Trophoblast cell (in vitro differentiated cells and primary cell): Measurements from ENCODE around the gene PALS1.

ENCODE experiments used
- DNase-seq, 2 donors: peaks; one replicate each; pipeline ENCODE4 v3.0.0-alpha.2; 2016
- H2AFZ ChIP-seq: 2 replicates; pipeline ENCODE4 v1.6.1; 2013; ENCODE audit warnings: low read length, moderate library complexity, mild to moderate bottlenecking; ENCODE audit not compliant: insufficient read depth, poor library complexity
- H2AK5ac ChIP-seq: 2 replicates; pipeline ENCODE4 v1.6.1; 2013; ENCODE audit warnings: mild to moderate bottlenecking, low read length
- H2BK120ac ChIP-seq: 2 replicates; pipeline ENCODE4 v1.6.1; 2013; ENCODE audit warnings: low read length, mild to moderate bottlenecking, moderate library complexity; ENCODE audit not compliant: insufficient read depth, poor library complexity
- H2BK12ac ChIP-seq: 2 replicates; pipeline ENCODE4 v1.6.1; 2013; ENCODE audit warnings: mild to moderate bottlenecking, low read length, moderate library complexity
- H2BK5ac ChIP-seq: 2 replicates; pipeline ENCODE4 v1.6.1; 2013; ENCODE audit warnings: low read length, low read depth, moderate library complexity, mild to moderate bottlenecking; ENCODE audit not compliant: poor library complexity
- H3K14ac ChIP-seq: 2 replicates; pipeline ENCODE4 v1.6.1; 2013; ENCODE audit warnings: mild to moderate bottlenecking, low read length
- H3K18ac ChIP-seq: 2 replicates; pipeline ENCODE4 v1.6.1; 2013; ENCODE audit warnings: mild to moderate bottlenecking, low read length
- H3K23ac ChIP-seq: 2 replicates; pipeline ENCODE4 v1.6.1; 2013; ENCODE audit warnings: low read length
- H3K27ac ChIP-seq: 2 replicates; pipeline ENCODE4 v1.5.1; 2013; ENCODE audit warnings: low read depth, mild to moderate bottlenecking, inconsistent platforms, low read length, moderate library complexity
- H3K27me3 ChIP-seq: 2 replicates; pipeline ENCODE4 v1.6.1; 2013; ENCODE audit warnings: inconsistent platforms, mild to moderate bottlenecking, low read length, moderate library complexity; ENCODE audit not compliant: insufficient read depth
- H3K36me3 ChIP-seq, 2 experiments: 1 replicate in 1 of 2; 2 replicates in 1 of 2; pipeline ENCODE4 v1.6.1; 2013; ENCODE audit warnings: low read length in 2 of 2, mild to moderate bottlenecking in 2 of 2, moderate library complexity in 1 of 2; ENCODE audit not compliant: insufficient read depth in 2 of 2, control insufficient read depth in 1 of 2
- H3K4ac ChIP-seq: 2 replicates; pipeline ENCODE4 v1.6.1; 2013; ENCODE audit warnings: low read depth, mild to moderate bottlenecking, low read length, moderate library complexity
- H3K4me1 ChIP-seq, 2 experiments: 1 replicate in 1 of 2; 2 replicates in 1 of 2; pipeline ENCODE4 v1.6.1; 2013; ENCODE audit warnings: low read length in 2 of 2, mild to moderate bottlenecking in 2 of 2, moderate library complexity in 1 of 2; ENCODE audit not compliant: insufficient read depth in 2 of 2, control insufficient read depth in 1 of 2
- H3K4me2 ChIP-seq: 2 replicates; pipeline ENCODE4 v1.6.1; 2013; ENCODE audit warnings: inconsistent platforms, mild to moderate bottlenecking, low read length, moderate library complexity
- H3K4me3 ChIP-seq: 2 replicates; pipeline ENCODE4 v1.5.1; 2013; ENCODE audit warnings: mild to moderate bottlenecking, low read depth, low read length, inconsistent platforms
- H3K79me1 ChIP-seq: one replicate; pipeline ENCODE4 v1.6.1; 2013; ENCODE audit warnings: low read length
- H3K79me2 ChIP-seq: 2 replicates; pipeline ENCODE4 v1.6.1; 2013; ENCODE audit warnings: low read length, mild to moderate bottlenecking; ENCODE audit not compliant: control insufficient read depth, insufficient read depth, poor library complexity
- H3K9ac ChIP-seq: 2 replicates; pipeline ENCODE4 v1.6.1; 2013; ENCODE audit warnings: mild to moderate bottlenecking, low read length
- H3K9me3 ChIP-seq: 2 replicates; pipeline ENCODE4 v1.6.1; 2013; ENCODE audit warnings: low read depth, mild to moderate bottlenecking, control low read depth, inconsistent platforms, low read length; ENCODE audit not compliant: insufficient read depth
- H4K12ac ChIP-seq: 2 replicates; pipeline ENCODE4 v1.6.1; 2013; ENCODE audit warnings: low read depth, mild to moderate bottlenecking, low read length, moderate library complexity
- H4K8ac ChIP-seq: 2 replicates; pipeline ENCODE4 v1.6.1; 2013; ENCODE audit warnings: low read depth, mild to moderate bottlenecking, low read length, moderate library complexity
- H4K91ac ChIP-seq: one replicate; pipeline ENCODE4 v1.6.1; 2013; ENCODE audit warnings: low read depth, mild to moderate bottlenecking, low read length, moderate library complexity
- WGBS: extraction: QIAGEN DNeasy Blood & Tissue Kit; methylation state at CpG from one replicate; pipeline ENCODE4 v1.1.7; 2013; ENCODE audit warnings: missing lambda C conversion rate; ENCODE audit not compliant: insufficient read length, insufficient coverage; ENCODE audit errors: extremely low coverage; 5-methylcytosine and 5-hydroxymethylcytosine counted together

PALS1 gene

DNA sequence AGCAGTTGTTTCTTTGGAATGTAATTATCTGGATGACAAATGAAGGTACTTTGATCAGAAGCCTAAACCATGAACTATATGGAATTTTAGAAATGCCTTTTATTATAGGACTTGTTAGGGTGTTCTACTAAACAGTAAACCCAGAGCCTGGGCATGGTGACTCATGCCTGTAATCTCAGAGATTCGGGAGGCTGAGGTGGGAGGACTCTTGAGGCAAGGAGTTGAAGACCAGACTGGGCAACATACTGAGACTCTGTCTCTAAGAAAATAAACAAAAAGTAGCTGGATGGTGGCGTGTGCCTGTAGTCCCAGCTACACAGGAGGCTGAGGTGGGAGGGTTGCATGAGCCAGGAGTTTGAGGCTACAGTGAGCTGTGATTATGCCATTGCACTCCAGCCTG lies 23.9 kb downstream of the PALS1 start:
- Histone ChIP-seq H2AFZ (no peak overlapping the region), H3K36me3 (no peaks in the 10 kb centered on the region), H3K27ac (no peak overlapping the region), H2BK5ac (no peak overlapping the region), H3K9me3 (no peaks in the 10 kb centered on the region), H3K27me3 (no peaks in the 10 kb centered on the region), H3K79me1 (peaks cover 2% of the 10 kb centered on the region), H3K79me2 (no peaks in the 10 kb centered on the region), H3K4ac (peak overlapping the region; percentile 10), H2BK120ac (no peak overlapping the region), H4K91ac (no peak overlapping the region), H4K12ac (no peak overlapping the region), H3K4me1 (peaks cover 3 to 14% of the 10 kb centered on the region in 2 experiments), H3K9ac (no peak overlapping the region), H3K23ac (no peak overlapping the region), H4K8ac (no peak overlapping the region), H2BK12ac (no peak overlapping the region), H3K18ac (no peak overlapping the region), H3K4me2 (no peak overlapping the region), H3K4me3 (no peak overlapping the region), H2AK5ac (no peak overlapping the region), H3K14ac (no peak overlapping the region)
- no CpG with 5 or more reads among the region's 2 CpGs for WGBS
- DNase-seq: peak; percentile 66 to 74

DNA sequence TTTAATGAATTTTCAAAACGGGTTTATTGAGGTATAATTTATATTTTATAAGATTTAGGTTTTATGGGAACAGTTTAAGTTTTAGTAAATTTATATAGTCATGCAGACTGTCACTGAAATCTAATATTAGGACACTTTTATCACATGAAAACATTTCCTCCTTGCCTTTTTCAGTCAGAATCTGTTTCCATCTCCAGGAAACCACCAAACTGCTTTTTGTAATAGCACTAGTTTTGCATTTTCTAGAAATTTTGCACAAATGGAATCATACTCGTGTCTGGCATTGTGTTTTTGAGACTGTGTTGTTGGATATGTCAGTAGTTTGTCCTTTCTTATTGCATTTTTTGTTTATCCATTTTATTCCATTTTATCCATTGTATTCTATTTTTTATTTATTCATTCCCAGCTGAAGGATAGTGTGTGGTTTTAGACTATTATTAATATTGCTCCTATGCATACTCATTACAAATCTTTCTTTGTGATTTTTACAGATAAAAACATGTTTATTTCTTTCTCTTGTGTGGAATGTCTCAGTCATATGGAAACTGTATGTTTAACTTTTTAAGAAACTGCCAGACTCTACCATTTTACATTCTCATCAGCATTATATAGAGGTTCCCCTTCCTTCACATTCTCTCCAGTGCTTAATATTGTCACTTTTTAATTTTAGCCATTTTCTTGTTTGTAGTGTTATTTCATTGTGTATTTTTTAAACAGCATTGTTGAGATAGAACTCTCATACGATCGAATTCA lies 26.5 kb downstream of the PALS1 start:
- H2AFZ ChIP-seq: no peak overlapping the region
- peak overlapping the region; percentile 58 for H3K4me2 ChIP-seq
- WGBS: 100% methylated on average over 1 of the region's 4 CpGs
- H2AK5ac ChIP-seq: no peak overlapping the region
- no peak overlapping the region for H2BK120ac ChIP-seq
- no peaks in the 10 kb centered on the region for H3K9me3 ChIP-seq
- no peak overlapping the region for H3K9ac ChIP-seq
- H3K18ac ChIP-seq: no peak overlapping the region
- no peak overlapping the region for H4K12ac ChIP-seq
- H3K27ac ChIP-seq: peak overlapping the region; percentile 67
- no peak overlapping the region for H2BK12ac ChIP-seq
- peaks cover 2% of the 10 kb centered on the region for H3K79me1 ChIP-seq
- peaks cover 3% of the 10 kb centered on the region for H3K79me2 ChIP-seq
- no peak for DNase-seq
- no peak overlapping the region for H3K23ac ChIP-seq
- no peak overlapping the region for H4K91ac ChIP-seq
- no peak overlapping the region for H4K8ac ChIP-seq
- H3K27me3 ChIP-seq: no peaks in the 10 kb centered on the region
- H3K36me3 ChIP-seq: peaks cover 3% of the 10 kb centered on the region in 2 experiments
- no peak overlapping the region for H3K4ac ChIP-seq
- no peak overlapping the region for H2BK5ac ChIP-seq
- no peak overlapping the region for H3K4me3 ChIP-seq
- no peak overlapping the region for H3K14ac ChIP-seq
- H3K4me1 ChIP-seq: peaks cover 3 to 14% of the 10 kb centered on the region in 2 experiments

DNA sequence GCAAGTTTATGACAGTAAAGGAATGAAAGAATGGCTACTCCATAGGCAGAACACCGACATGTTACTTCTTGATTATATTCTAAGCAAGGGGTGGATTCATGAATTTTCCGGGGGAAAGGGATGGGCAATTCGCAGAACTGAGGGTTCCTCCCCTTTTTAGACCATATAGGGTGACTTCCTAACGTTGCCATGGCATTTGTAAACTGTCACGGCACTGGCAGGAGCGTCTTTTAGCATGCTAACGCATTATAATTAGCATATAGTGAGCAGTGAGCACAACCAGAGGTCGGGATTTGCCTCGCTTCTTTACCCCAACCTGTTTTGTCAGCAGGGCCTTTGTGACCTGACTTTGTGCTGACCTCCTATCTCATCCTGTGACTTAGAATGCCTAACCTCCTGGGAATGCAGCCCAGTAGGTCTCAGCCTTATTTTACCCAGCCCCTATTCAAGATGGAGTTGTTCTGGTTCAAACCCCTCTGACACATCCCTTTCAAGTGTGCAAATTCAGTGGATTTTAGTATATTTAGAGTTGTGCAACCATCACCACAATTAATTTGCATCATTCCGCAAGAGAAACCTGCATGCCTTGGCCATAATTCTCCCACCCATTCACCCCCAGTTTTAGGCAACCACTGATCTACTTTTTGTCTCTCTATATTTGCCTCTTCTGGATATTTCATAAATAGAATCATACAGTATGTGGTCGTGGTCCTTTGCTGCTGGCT lies 27.4 kb downstream of the PALS1 start:
- H3K14ac ChIP-seq: no peak overlapping the region
- H3K4me3 ChIP-seq: no peak overlapping the region
- no peak overlapping the region for H4K8ac ChIP-seq
- H3K27me3 ChIP-seq: no peaks in the 10 kb centered on the region
- no peak overlapping the region for H2BK120ac ChIP-seq
- peak; percentile 42 to 67 for DNase-seq
- no CpG with 5 or more reads among the region's 11 CpGs for WGBS
- H3K18ac ChIP-seq: no peak overlapping the region
- H2BK12ac ChIP-seq: no peak overlapping the region
- no peak overlapping the region for H4K12ac ChIP-seq
- H3K4me2 ChIP-seq: peak overlapping the region; percentile 58
- H3K23ac ChIP-seq: no peak overlapping the region
- H3K36me3 ChIP-seq: peaks cover 4% of the 10 kb centered on the region in 2 experiments
- H3K4me1 ChIP-seq: peaks cover 3 to 14% of the 10 kb centered on the region in 2 experiments
- no peaks in the 10 kb centered on the region for H3K9me3 ChIP-seq
- H3K9ac ChIP-seq: no peak overlapping the region
- H3K79me2 ChIP-seq: peaks cover 3% of the 10 kb centered on the region
- no peak overlapping the region for H2AFZ ChIP-seq
- peaks cover 2% of the 10 kb centered on the region for H3K79me1 ChIP-seq
- H2AK5ac ChIP-seq: no peak overlapping the region
- H2BK5ac ChIP-seq: no peak overlapping the region
- H3K27ac ChIP-seq: peak overlapping the region; percentile 67
- H4K91ac ChIP-seq: no peak overlapping the region
- H3K4ac ChIP-seq: no peak overlapping the region

DNA sequence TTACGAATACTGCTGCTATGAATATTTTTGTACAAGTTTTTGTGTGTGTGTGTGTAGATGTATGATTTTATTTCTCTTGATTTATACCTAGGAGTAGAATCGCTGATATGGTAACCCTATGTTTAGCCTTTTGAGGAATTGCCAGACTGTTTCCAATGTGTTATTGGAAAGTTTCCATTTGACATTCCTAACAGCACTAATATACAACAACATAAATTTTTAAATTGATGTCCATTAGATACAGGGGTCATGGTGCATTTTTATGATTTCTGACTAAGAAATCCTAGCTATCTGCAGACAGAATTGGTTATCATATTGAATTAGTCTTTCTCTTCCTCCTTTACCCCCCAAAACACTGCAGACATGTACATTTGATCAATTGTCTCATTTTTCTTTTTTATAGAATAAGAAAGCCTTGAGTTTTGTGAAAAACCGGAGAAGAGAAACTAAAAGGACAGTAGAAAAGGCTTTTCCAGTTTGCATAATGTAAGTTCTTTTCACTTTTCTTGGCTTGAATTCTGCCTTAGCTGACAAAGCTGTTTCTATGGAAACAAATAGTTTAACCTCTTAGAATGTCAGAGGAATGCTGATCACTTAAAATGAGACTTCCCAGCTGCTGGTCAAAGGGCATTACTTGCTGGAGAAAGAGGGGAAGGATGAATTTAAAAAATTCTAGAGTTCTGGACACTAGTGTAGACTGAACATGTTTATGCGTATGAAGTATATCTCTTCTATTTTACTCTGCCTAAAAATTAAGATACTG lies 28.2 kb downstream of the PALS1 start:
- no peak overlapping the region for H3K23ac ChIP-seq
- no peak overlapping the region for H3K9ac ChIP-seq
- H2AK5ac ChIP-seq: no peak overlapping the region
- H3K36me3 ChIP-seq: peaks cover 4% of the 10 kb centered on the region in 2 experiments
- H3K9me3 ChIP-seq: no peaks in the 10 kb centered on the region
- H2BK5ac ChIP-seq: no peak overlapping the region
- no peak overlapping the region for H3K4ac ChIP-seq
- no peak overlapping the region for H4K91ac ChIP-seq
- peaks cover 3% of the 10 kb centered on the region for H3K79me2 ChIP-seq
- no peak overlapping the region for H2AFZ ChIP-seq
- peak overlapping the region; percentile 52 for H3K4me2 ChIP-seq
- H4K12ac ChIP-seq: no peak overlapping the region
- no peak overlapping the region for H4K8ac ChIP-seq
- peaks cover 3 to 14% of the 10 kb centered on the region in 2 experiments for H3K4me1 ChIP-seq
- no peak overlapping the region for H3K14ac ChIP-seq
- H3K18ac ChIP-seq: no peak overlapping the region
- peak; percentile 12 to 88 for DNase-seq
- WGBS: no CpG with 5 or more reads among the region's 4 CpGs
- peaks cover 2% of the 10 kb centered on the region for H3K79me1 ChIP-seq
- H2BK12ac ChIP-seq: no peak overlapping the region
- no peak overlapping the region for H3K4me3 ChIP-seq
- peak overlapping the region; percentile 90 for H3K27ac ChIP-seq
- no peak overlapping the region for H2BK120ac ChIP-seq
- no peaks in the 10 kb centered on the region for H3K27me3 ChIP-seq
